ENCODE measurements around the gene SPINK2. TPM values are rescaled to one million over a fixed set of nuclear protein-coding genes. Genes with fewer than 3 reads are reported as not detected.

The SPINK2 gene
- total and polyA plus RNA-seq, 2 of the 8 experiments (the other 6 are each of a cell fraction or from before 2014, with no cell fraction given): 0.89 to 1.4 TPM

GRCh38 chr4:56821381-56822243 is at the start of gene SPINK2 (continued):
- no peak for TF ChIP-seq CBX8 (IDR thresholded peaks at IDR 0.05; ENCODE audit: borderline replicate concordance, low read depth, low read length)
- TF ChIP-seq JUND (IDR thresholded peaks at IDR 0.05; ENCODE audit: low read length): no peak
- no peak for TF ChIP-seq TAF7 (optimal IDR thresholded peaks at IDR 0.05; ENCODE audit: borderline replicate concordance, low read depth, low read length)
- no peak for TF ChIP-seq FOSL1 (IDR thresholded peaks at IDR 0.05; ENCODE audit: insufficient read depth, low read depth, low read length)
- TF ChIP-seq SIN3A (conservative IDR thresholded peaks at IDR 0.05 in 1 of 2, IDR thresholded peaks at IDR 0.05 in 1 of 2; ENCODE audit: low read depth in 1 of 2, low read length in 2 of 2): no peak
- no peak for TF ChIP-seq CHD7 (IDR thresholded peaks at IDR 0.05; ENCODE audit: insufficient replicate concordance, low read length)
- 0 out of 2 replicates have a peak, but pooled peaks have one; percentile 17 for TF ChIP-seq PHF8 (conservative IDR thresholded peaks at IDR 0.05; ENCODE audit: low read depth, low read length)
- TF ChIP-seq KDM1A (IDR thresholded peaks at IDR 0.05; ENCODE audit: borderline replicate concordance, low read length): no peak
- no peak for TF ChIP-seq CBX5 (IDR thresholded peaks at IDR 0.05; ENCODE audit: low read depth, low read length)

Data from H1 (cell line).